Mesendoderm (in vitro differentiated cells): Measurements from ENCODE around the gene MYO18B.

Experiments
- DNase-seq: peaks from one replicate; pipeline ENCODE4 v3.0.0; 2013
- H2AK5ac ChIP-seq: 2 replicates; pipeline ENCODE4 v1.6.1; 2013; ENCODE audit warnings: low read length, inconsistent platforms
- H2BK120ac ChIP-seq: 2 replicates; pipeline ENCODE4 v1.6.1; 2013; ENCODE audit warnings: low read depth, mild to moderate bottlenecking, low read length, moderate library complexity, mixed read lengths
- H2BK15ac ChIP-seq: replicated peaks from 2 replicates; pipeline ENCODE4 v1.6.1; 2013; ENCODE audit warnings: low read depth, mild to moderate bottlenecking, moderate library complexity
- H2BK5ac ChIP-seq: 2 replicates; pipeline ENCODE4 v1.6.1; 2013; ENCODE audit warnings: low read length, inconsistent platforms
- H3K18ac ChIP-seq: 2 replicates; pipeline ENCODE4 v1.6.1; 2013; ENCODE audit warnings: mild to moderate bottlenecking, low read length, mixed read lengths
- H3K23ac ChIP-seq: one replicate; pipeline ENCODE4 v1.6.1; 2013; ENCODE audit warnings: low read length
- H3K27ac ChIP-seq: 2 replicates; pipeline ENCODE4 v1.5.1; 2013; ENCODE audit warnings: low read depth, mild to moderate bottlenecking, inconsistent platforms, low read length, moderate library complexity
- H3K27me3 ChIP-seq: 2 replicates; pipeline ENCODE4 v1.6.1; 2013; ENCODE audit warnings: low read length, control low read depth, mild to moderate bottlenecking, inconsistent platforms; ENCODE audit not compliant: insufficient read depth, poor library complexity
- H3K36me3 ChIP-seq: 2 replicates; pipeline ENCODE4 v1.6.1; 2013; ENCODE audit warnings: low read length, inconsistent platforms; ENCODE audit not compliant: control insufficient read depth, insufficient read depth
- H3K4ac ChIP-seq: one replicate; pipeline ENCODE4 v1.6.1; 2013; ENCODE audit warnings: low read depth, mild to moderate bottlenecking, low read length, moderate library complexity
- H3K4me1 ChIP-seq: 2 replicates; pipeline ENCODE4 v1.6.1; 2013; ENCODE audit warnings: low read depth, low read length, inconsistent platforms; ENCODE audit not compliant: control insufficient read depth
- H3K4me2 ChIP-seq: 2 replicates; pipeline ENCODE4 v1.6.1; 2013; ENCODE audit warnings: low read length
- H3K4me3 ChIP-seq: 2 replicates; pipeline ENCODE4 v1.5.1; 2013; ENCODE audit warnings: mild to moderate bottlenecking, low read length
- H3K56ac ChIP-seq: one replicate; pipeline ENCODE4 v1.6.1; 2013; ENCODE audit warnings: low read length
- H3K79me1 ChIP-seq: 2 replicates; pipeline ENCODE4 v1.6.1; 2013; ENCODE audit warnings: low read length, inconsistent platforms
- H3K79me2 ChIP-seq: 2 replicates; pipeline ENCODE4 v1.6.1; 2013; ENCODE audit warnings: mild to moderate bottlenecking, low read length; ENCODE audit not compliant: control insufficient read depth, insufficient read depth
- H3K9ac ChIP-seq: 2 replicates; pipeline ENCODE4 v1.6.1; 2013; ENCODE audit warnings: low read length, inconsistent platforms
- H4K5ac ChIP-seq: one replicate; pipeline ENCODE4 v1.6.1; 2013; ENCODE audit warnings: low read length
- H4K8ac ChIP-seq: one replicate; pipeline ENCODE4 v1.6.1; 2013; ENCODE audit warnings: low read depth, mild to moderate bottlenecking, control low read depth, low read length, moderate library complexity
- WGBS: extraction: QIAGEN DNeasy Blood & Tissue Kit; methylation state at CpG from one replicate; pipeline ENCODE4 v1.1.7; 2013; ENCODE audit warnings: low lambda C conversion rate, missing lambda C conversion rate; ENCODE audit not compliant: insufficient coverage; ENCODE audit errors: extremely low coverage; 5-methylcytosine and 5-hydroxymethylcytosine counted together

Gene MYO18B

GRCh38 chr22:25754527-25755202 lies 12.7 kb downstream of the MYO18B start:
- Histone ChIP-seq H2AK5ac (no peak overlapping the region), H3K4ac (no peak overlapping the region), H3K4me1 (no peaks in the 10 kb centered on the region), H3K4me2 (no peak overlapping the region), H2BK5ac (no peak overlapping the region), H3K56ac (no peak overlapping the region), H3K36me3 (no peaks in the 10 kb centered on the region), H3K79me1 (no peaks in the 10 kb centered on the region), H2BK120ac (no peak overlapping the region), H3K18ac (no peak overlapping the region), H3K23ac (no peak overlapping the region), H4K5ac (no peak overlapping the region), H2BK15ac (no peak overlapping the region), H3K27ac (no peak overlapping the region), H4K8ac (no peak overlapping the region), H3K79me2 (no peaks in the 10 kb centered on the region), H3K4me3 (no peak overlapping the region), H3K9ac (no peak overlapping the region), H3K27me3 (no peaks in the 10 kb centered on the region)
- WGBS: no CpG with 5 or more reads among the region's 24 CpGs
- DNase-seq: no peak

DNA sequence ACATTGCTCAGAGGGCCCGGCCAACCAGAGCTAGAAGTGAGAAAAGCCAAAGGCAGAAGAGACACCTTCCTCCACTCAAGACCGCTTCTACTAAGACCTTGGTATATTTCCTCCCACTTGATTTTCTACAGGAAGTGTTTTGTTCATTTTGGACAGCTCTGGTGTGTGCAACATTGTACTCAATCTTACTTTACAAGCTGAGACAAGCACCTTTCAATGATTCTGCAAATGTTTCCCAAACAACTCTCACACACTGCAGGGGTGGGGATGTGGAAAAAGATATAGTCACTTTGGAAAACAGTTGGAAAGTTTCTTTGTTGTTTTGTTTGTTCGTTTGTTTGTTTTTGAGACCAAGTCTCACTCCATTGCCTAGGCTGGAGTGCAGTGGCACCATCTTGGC lies 15.7 kb downstream of the MYO18B start:
- Histone ChIP-seq H3K4ac (no peak overlapping the region), H3K79me1 (no peaks in the 10 kb centered on the region), H2BK120ac (no peak overlapping the region), H4K5ac (no peak overlapping the region), H3K56ac (no peak overlapping the region), H3K27ac (no peak overlapping the region), H3K79me2 (no peaks in the 10 kb centered on the region), H3K27me3 (no peaks in the 10 kb centered on the region), H3K4me3 (no peak overlapping the region), H2BK15ac (no peak overlapping the region), H2AK5ac (no peak overlapping the region), H3K36me3 (no peaks in the 10 kb centered on the region), H3K23ac (no peak overlapping the region), H4K8ac (no peak overlapping the region), H2BK5ac (no peak overlapping the region), H3K9ac (no peak overlapping the region), H3K18ac (no peak overlapping the region), H3K4me1 (no peaks in the 10 kb centered on the region), H3K4me2 (no peak overlapping the region)
- DNase-seq: no peak
- WGBS: no CpG with 5 or more reads among the region's 3 CpGs

GRCh38 chr22:25758316-25758715 lies 16.3 kb downstream of the MYO18B start:
- Histone ChIP-seq H3K9ac (no peak overlapping the region), H3K4me3 (no peak overlapping the region), H3K56ac (no peak overlapping the region), H3K36me3 (no peaks in the 10 kb centered on the region), H3K23ac (no peak overlapping the region), H2BK5ac (no peak overlapping the region), H3K18ac (no peak overlapping the region), H3K4ac (no peak overlapping the region), H2BK15ac (no peak overlapping the region), H2AK5ac (no peak overlapping the region), H2BK120ac (no peak overlapping the region), H3K4me1 (no peaks in the 10 kb centered on the region), H3K79me2 (no peaks in the 10 kb centered on the region), H3K79me1 (no peaks in the 10 kb centered on the region), H4K8ac (no peak overlapping the region), H3K27ac (no peak overlapping the region), H3K4me2 (no peak overlapping the region), H4K5ac (no peak overlapping the region), H3K27me3 (no peaks in the 10 kb centered on the region)
- no peak for DNase-seq
- no CpG with 5 or more reads among the region's 8 CpGs for WGBS

DNA sequence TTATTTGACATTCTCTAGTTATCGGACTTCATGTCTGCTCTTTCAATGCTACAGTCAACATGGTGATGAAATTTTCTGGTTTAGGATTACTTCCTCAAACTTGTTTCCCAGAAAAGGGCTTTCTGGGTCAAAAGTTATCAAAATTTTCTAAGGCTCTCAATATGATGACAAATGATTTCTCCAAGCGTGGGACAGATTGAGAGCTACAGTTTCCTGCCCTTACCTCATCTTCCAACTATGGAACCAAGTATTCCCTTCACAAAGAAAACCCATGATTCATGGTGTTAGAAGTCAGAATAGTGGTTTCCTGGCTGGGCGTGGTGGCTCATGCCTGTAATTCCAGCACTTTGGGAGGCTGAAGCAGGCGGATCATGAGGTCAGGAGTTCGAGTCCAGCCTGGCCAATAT lies 17.8 kb downstream of the MYO18B start:
- Histone ChIP-seq H3K27me3 (no peaks in the 10 kb centered on the region), H2AK5ac (no peak overlapping the region), H2BK15ac (no peak overlapping the region), H3K56ac (no peak overlapping the region), H4K8ac (no peak overlapping the region), H3K79me1 (no peaks in the 10 kb centered on the region), H2BK5ac (no peak overlapping the region), H4K5ac (no peak overlapping the region), H3K23ac (no peak overlapping the region), H3K4ac (no peak overlapping the region), H3K79me2 (no peaks in the 10 kb centered on the region), H3K18ac (no peak overlapping the region), H3K4me3 (no peak overlapping the region), H2BK120ac (no peak overlapping the region), H3K27ac (no peak overlapping the region), H3K36me3 (no peaks in the 10 kb centered on the region), H3K9ac (no peak overlapping the region), H3K4me1 (no peaks in the 10 kb centered on the region), H3K4me2 (no peak overlapping the region)
- WGBS: no CpG with 5 or more reads among the region's 5 CpGs
- DNase-seq: peak; percentile 74

DNA sequence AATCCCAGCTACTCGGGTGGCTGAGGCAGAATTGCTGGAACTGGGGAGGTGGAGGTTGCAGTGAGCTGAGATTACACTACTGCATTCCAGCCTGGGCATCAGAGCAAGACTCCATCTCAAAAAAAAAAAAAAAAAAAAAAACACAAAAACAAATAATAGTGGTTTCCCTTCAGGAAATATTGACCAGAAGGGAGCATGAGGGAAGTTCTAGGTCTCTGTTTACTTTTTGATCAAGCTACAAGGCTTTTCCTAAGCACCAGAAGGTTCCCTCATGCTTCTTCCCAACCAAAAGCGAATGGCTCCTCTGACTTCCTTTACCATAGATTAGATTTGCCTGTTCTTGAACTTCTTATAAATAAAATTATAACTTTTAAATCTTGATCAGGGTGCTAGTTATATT lies 18.3 kb downstream of the MYO18B start:
- no peaks in the 10 kb centered on the region for H3K27me3 ChIP-seq
- H3K79me1 ChIP-seq: no peaks in the 10 kb centered on the region
- no peak overlapping the region for H3K27ac ChIP-seq
- no CpG with 5 or more reads among the region's 2 CpGs for WGBS
- H3K79me2 ChIP-seq: no peaks in the 10 kb centered on the region
- no peak overlapping the region for H2BK120ac ChIP-seq
- H3K4me2 ChIP-seq: no peak overlapping the region
- H4K8ac ChIP-seq: no peak overlapping the region
- no peaks in the 10 kb centered on the region for H3K36me3 ChIP-seq
- no peak overlapping the region for H3K18ac ChIP-seq
- no peak overlapping the region for H3K4ac ChIP-seq
- H3K4me1 ChIP-seq: no peaks in the 10 kb centered on the region
- H3K23ac ChIP-seq: no peak overlapping the region
- no peak overlapping the region for H3K4me3 ChIP-seq
- no peak overlapping the region for H3K56ac ChIP-seq
- DNase-seq: no peak
- no peak overlapping the region for H4K5ac ChIP-seq
- no peak overlapping the region for H3K9ac ChIP-seq
- no peak overlapping the region for H2BK15ac ChIP-seq
- H2BK5ac ChIP-seq: no peak overlapping the region
- H2AK5ac ChIP-seq: no peak overlapping the region
